Hepatocyte (in vitro differentiated cells): ENCODE data around the gene TMEM238L. TPM values are rescaled to one million over a fixed set of nuclear protein-coding genes. Genes with fewer than 3 reads are reported as not detected.
A peak's percentile ranks its signal among the peaks of the same experiment; 100 is the strongest.

Source experiments
- DNase-seq: peaks from one replicate; pipeline ENCODE4 v3.0.0-alpha.2; 2016; ENCODE audit warnings: low spot score
- H2AFZ ChIP-seq: fragments of 200-600 bp; sonication (generic); 2 replicates; pipeline ENCODE4 v1.6.0; 2016; ENCODE audit warnings: antibody characterized with exemption, mild to moderate bottlenecking
- H3K27ac ChIP-seq: fragments of 200-600 bp; sonication (generic); 2 replicates; pipeline ENCODE4 v1.5.1; 2016; ENCODE audit warnings: mild to moderate bottlenecking
- H3K27me3 ChIP-seq: fragments of 200-600 bp; sonication (generic); 2 replicates; pipeline ENCODE4 v1.6.1; 2016
- H3K36me3 ChIP-seq: fragments of 200-600 bp; sonication (generic); replicated peaks from 2 replicates; pipeline ENCODE4 v1.5.1; 2016; ENCODE audit warnings: low read depth; ENCODE audit not compliant: insufficient read depth
- H3K4me1 ChIP-seq: fragments of 200-600 bp; sonication (generic); 2 replicates; pipeline ENCODE4 v1.5.1; 2016; ENCODE audit warnings: mild to moderate bottlenecking, moderate library complexity; ENCODE audit not compliant: insufficient read depth
- H3K4me2 ChIP-seq: fragments of 200-600 bp; sonication (generic); 2 replicates; pipeline ENCODE4 v1.6.0; 2016
- H3K4me3 ChIP-seq: fragments of 200-600 bp; sonication (generic); 2 replicates; pipeline ENCODE4 v1.5.1; 2016; ENCODE audit warnings: mild to moderate bottlenecking
- H3K79me2 ChIP-seq: fragments of 200-600 bp; sonication (generic); 2 replicates; pipeline ENCODE4 v1.6.0; 2017; ENCODE audit warnings: mild to moderate bottlenecking
- H3K9me2 ChIP-seq: fragments of 200-600 bp; sonication (generic); replicated peaks from 2 replicates; pipeline ENCODE4 v1.6.0; 2017; ENCODE audit warnings: mild to moderate bottlenecking; ENCODE audit not compliant: insufficient read depth
- H3K9me3 ChIP-seq: fragments of 200-600 bp; sonication (generic); 2 replicates; pipeline ENCODE4 v1.5.1; 2016; ENCODE audit warnings: low read depth, mild to moderate bottlenecking
- H4K20me1 ChIP-seq: fragments of 200-600 bp; sonication (generic); 2 replicates; pipeline ENCODE4 v1.6.0; 2016; ENCODE audit warnings: mild to moderate bottlenecking; ENCODE audit not compliant: insufficient read depth, poor library complexity, severe bottlenecking
- EZH2 ChIP-seq: fragments of 200-600 bp; sonication (generic); IDR thresholded peaks from 2 replicates; pipeline ENCODE4 v1.6.1; 2016; ENCODE audit warnings: antibody characterized with exemption, mild to moderate bottlenecking, borderline replicate concordance
- EZH2phosphoT487 ChIP-seq: fragments of 200-600 bp; sonication (generic); IDR thresholded peaks from one replicate; pipeline ENCODE4 v1.6.1; 2018; ENCODE audit warnings: antibody characterized with exemption, mild to moderate bottlenecking, low read depth, moderate library complexity; ENCODE audit not compliant: unreplicated experiment, severe bottlenecking
- WGBS: methylation state at CpG from one replicate; pipeline ENCODE4 v1.1.6; 2016; ENCODE audit warnings: low lambda C conversion rate; ENCODE audit errors: missing lambda C conversion rate; 5-methylcytosine and 5-hydroxymethylcytosine counted together
- polyA plus RNA-seq: library from polyadenylated mRNA; unstranded; fragments of >200 nt; fragmentation: Nextera tagmentation; extraction: Ambion mirVana; gene quantifications from 2 replicates; pipeline ENCODE4 v1.2.1, GENCODE V29; 2016
- total RNA-seq: library from RNA; depleted of rRNA; stranded (reverse); fragments of >200 nt; gene quantifications from 2 replicates; pipeline ENCODE4 v1.2.3, GENCODE V29; 2014
- TF ChIP-seq, protein P1 (sequence below): fragments of 200-600 bp; sonication (generic); IDR thresholded peaks from 2 replicates; pipeline ENCODE4 v1.5.1; 2016; ENCODE audit warnings: antibody characterized with exemption, mild to moderate bottlenecking; ENCODE audit not compliant: poor library complexity

TMEM238L gene
- total and polyA plus RNA-seq, 2 experiments from 2014 or later = 1.3 to 1.5 TPM

DNA sequence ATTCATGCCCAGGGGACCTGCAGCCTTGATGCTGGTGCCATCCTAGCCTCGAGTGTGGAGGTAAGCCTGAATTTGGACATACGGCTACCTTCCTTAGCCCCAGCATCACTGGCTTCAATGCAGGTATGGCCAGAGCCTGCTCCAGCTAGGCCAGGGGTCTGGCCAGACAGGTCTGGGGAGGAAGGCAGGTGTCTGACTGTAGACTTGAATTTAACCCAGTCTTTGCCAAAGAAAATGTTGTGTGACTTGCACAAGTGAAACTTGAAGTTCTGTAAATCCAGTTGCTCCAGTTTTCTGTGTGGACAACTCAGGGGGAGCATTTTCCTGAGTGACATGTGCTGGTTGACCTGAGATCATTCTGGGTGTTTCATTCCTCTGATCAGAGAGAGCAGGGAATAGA is 32.8 kb downstream of the TMEM238L start:
- Histone ChIP-seq H3K27ac (no peak overlapping the region), H4K20me1 (no peaks in the 10 kb centered on the region), H3K79me2 (no peaks in the 10 kb centered on the region), H2AFZ (no peak overlapping the region), H3K4me2 (no peak overlapping the region), H3K27me3 (no peaks in the 10 kb centered on the region), H3K4me3 (no peak overlapping the region), H3K9me2 (no peaks in the 10 kb centered on the region), H3K4me1 (no peaks in the 10 kb centered on the region), H3K9me3 (no peaks in the 10 kb centered on the region), H3K36me3 (no peaks in the 10 kb centered on the region)
- 75% methylated on average over 2 of the region's 2 CpGs for WGBS
- DNase-seq = no peak
- TF ChIP-seq EZH2 = no peak
- TF ChIP-seq EZH2phosphoT487 = no peak
- TF ChIP-seq, protein P1, sequence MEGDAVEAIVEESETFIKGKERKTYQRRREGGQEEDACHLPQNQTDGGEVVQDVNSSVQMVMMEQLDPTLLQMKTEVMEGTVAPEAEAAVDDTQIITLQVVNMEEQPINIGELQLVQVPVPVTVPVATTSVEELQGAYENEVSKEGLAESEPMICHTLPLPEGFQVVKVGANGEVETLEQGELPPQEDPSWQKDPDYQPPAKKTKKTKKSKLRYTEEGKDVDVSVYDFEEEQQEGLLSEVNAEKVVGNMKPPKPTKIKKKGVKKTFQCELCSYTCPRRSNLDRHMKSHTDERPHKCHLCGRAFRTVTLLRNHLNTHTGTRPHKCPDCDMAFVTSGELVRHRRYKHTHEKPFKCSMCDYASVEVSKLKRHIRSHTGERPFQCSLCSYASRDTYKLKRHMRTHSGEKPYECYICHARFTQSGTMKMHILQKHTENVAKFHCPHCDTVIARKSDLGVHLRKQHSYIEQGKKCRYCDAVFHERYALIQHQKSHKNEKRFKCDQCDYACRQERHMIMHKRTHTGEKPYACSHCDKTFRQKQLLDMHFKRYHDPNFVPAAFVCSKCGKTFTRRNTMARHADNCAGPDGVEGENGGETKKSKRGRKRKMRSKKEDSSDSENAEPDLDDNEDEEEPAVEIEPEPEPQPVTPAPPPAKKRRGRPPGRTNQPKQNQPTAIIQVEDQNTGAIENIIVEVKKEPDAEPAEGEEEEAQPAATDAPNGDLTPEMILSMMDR = no peak

DNA sequence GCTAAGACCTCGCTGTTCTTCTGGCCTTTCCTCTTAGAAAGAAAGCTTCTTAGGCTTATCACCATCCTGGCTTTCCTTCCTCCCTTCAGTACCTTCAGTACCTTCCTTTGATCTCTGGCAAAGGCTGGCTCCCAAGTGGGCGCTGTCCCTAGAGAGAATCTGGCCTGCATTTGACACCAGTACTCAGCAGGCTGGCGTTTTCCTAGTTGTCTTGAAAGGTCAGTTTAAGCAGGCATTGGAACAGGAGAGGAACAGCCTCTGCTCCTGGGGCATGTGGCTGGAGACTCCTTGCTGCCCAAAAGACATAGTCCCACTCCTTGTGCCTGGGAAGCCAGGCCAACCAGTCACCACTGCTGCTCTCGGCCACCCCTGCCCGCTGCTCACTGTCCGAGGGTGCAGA is 34.1 kb downstream of the TMEM238L start:
- H3K27me3 ChIP-seq = no peaks in the 10 kb centered on the region
- DNase-seq = no peak
- no peak overlapping the region for H2AFZ ChIP-seq
- no peak overlapping the region for H3K4me2 ChIP-seq
- no peaks in the 10 kb centered on the region for H4K20me1 ChIP-seq
- H3K79me2 ChIP-seq = no peaks in the 10 kb centered on the region
- WGBS = 94% methylated on average over 6 of the region's 6 CpGs
- no peaks in the 10 kb centered on the region for H3K4me1 ChIP-seq
- H3K9me2 ChIP-seq = no peaks in the 10 kb centered on the region
- H3K27ac ChIP-seq = no peak overlapping the region
- TF ChIP-seq EZH2phosphoT487 (no peak), EZH2 (no peak)
- TF ChIP-seq, protein P1 = no peak
- H3K36me3 ChIP-seq = no peaks in the 10 kb centered on the region
- H3K9me3 ChIP-seq = no peaks in the 10 kb centered on the region
- H3K4me3 ChIP-seq = no peak overlapping the region

DNA sequence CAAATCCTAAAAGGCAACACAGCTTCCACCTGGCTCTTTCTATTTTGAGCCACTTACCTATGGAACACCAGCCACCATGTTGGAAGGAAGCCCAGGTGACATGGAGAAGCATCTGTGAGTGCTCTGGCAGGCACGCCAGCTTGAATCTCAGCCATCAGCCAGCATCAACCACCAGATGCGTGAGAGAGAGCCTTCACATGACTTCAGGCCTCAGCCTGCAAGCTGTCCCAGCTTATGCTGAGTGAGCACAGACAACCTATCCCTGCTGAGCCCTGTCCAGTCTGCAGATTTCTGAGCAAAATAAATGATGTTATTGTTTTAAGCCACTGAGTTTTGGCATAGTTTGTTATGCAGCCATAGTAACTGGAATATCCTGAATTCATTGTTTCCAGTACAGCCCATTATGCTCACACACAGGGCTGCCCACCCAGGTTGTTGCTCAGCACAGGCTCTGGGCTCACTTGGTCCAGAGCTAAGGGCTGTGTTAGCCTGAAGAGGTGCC is 35.1 kb downstream of the TMEM238L start:
- Histone ChIP-seq H3K27me3 (no peaks in the 10 kb centered on the region), H3K36me3 (no peaks in the 10 kb centered on the region), H3K4me1 (no peaks in the 10 kb centered on the region), H3K4me3 (no peak overlapping the region), H3K4me2 (no peak overlapping the region), H3K79me2 (no peaks in the 10 kb centered on the region), H3K27ac (no peak overlapping the region), H3K9me3 (no peaks in the 10 kb centered on the region), H4K20me1 (no peaks in the 10 kb centered on the region), H3K9me2 (no peaks in the 10 kb centered on the region), H2AFZ (no peak overlapping the region)
- no peak for DNase-seq
- TF ChIP-seq EZH2phosphoT487 = no peak
- TF ChIP-seq, protein P1 = no peak
- TF ChIP-seq EZH2 = no peak
- 76% methylated on average over 2 of the region's 2 CpGs for WGBS

DNA sequence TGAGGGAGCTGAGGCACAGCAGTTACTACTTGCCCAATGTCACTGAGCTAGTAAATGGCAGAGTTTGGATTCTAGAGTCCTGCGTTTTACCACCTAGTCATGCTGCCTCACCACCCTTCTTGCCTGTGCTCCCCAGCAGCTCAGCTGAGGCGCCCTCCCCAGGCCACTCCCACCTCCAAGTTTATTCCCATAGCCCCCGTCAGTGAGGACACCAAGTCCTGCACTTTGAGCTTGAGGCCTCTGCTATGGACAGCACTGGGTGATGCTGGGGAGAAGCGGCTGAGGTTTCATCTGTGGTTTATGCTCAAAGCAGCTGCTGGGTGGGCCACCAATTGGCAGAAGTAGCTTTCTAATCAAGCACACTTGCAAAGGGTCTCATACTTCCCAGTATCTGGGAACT is 36.7 kb downstream of the TMEM238L start:
- Histone ChIP-seq H3K79me2 (no peaks in the 10 kb centered on the region), H3K9me2 (no peaks in the 10 kb centered on the region), H3K27ac (peak overlapping the region; percentile 41), H3K4me2 (no peak overlapping the region), H3K36me3 (no peaks in the 10 kb centered on the region), H3K4me3 (no peak overlapping the region), H3K4me1 (no peaks in the 10 kb centered on the region), H3K27me3 (no peaks in the 10 kb centered on the region), H3K9me3 (no peaks in the 10 kb centered on the region), H4K20me1 (no peaks in the 10 kb centered on the region), H2AFZ (no peak overlapping the region)
- peak; percentile 30 for DNase-seq
- TF ChIP-seq, protein P1 = no peak
- TF ChIP-seq EZH2 (no peak), EZH2phosphoT487 (no peak)
- WGBS = 79% methylated on average over 4 of the region's 4 CpGs
